Measurements from ENCODE around the gene ANOS1.

ANOS1 gene

GRCh38 chrX:8683687-8684086, 48.2 kb downstream of the ANOS1 start:
- no peak for TF ChIP-seq CTCF (IDR thresholded peaks at IDR 0.05; ENCODE audit: borderline replicate concordance, insufficient read depth, low read depth, low read length)
- no peak overlapping the region for H3K4me3 ChIP-seq (ENCODE audit: low read depth, low read length)

- TF ChIP-seq CTCF (IDR thresholded peaks at IDR 0.05; ENCODE audit: borderline replicate concordance, insufficient read depth, low read depth, low read length) = no peak
- no peak overlapping the region for H3K4me3 ChIP-seq (ENCODE audit: low read depth, low read length)
Measured at GRCh38 chrX:8679550-8679949, 52.4 kb downstream of the ANOS1 start.

- H3K4me3 ChIP-seq (ENCODE audit: low read depth, low read length) = no peak overlapping the region
- no peak for TF ChIP-seq CTCF (IDR thresholded peaks at IDR 0.05; ENCODE audit: borderline replicate concordance, insufficient read depth, low read depth, low read length)
Measured at GRCh38 chrX:8675006-8675630, 56.8 kb downstream of the ANOS1 start.

GRCh38 chrX:8673201-8673600, 58.7 kb downstream of the ANOS1 start:
- TF ChIP-seq CTCF (IDR thresholded peaks at IDR 0.05; ENCODE audit: borderline replicate concordance, insufficient read depth, low read depth, low read length) = no peak
- H3K4me3 ChIP-seq (ENCODE audit: low read depth, low read length) = no peak overlapping the region

- no peak overlapping the region for H3K4me3 ChIP-seq (ENCODE audit: low read depth, low read length)
- TF ChIP-seq CTCF (IDR thresholded peaks at IDR 0.05; ENCODE audit: borderline replicate concordance, insufficient read depth, low read depth, low read length) = no peak
Measured at GRCh38 chrX:8672176-8672575, 59.8 kb downstream of the ANOS1 start.

GRCh38 chrX:8668813-8669212, 63.1 kb downstream of the ANOS1 start:
- no peak for TF ChIP-seq CTCF (IDR thresholded peaks at IDR 0.05; ENCODE audit: borderline replicate concordance, insufficient read depth, low read depth, low read length)
- no peak overlapping the region for H3K4me3 ChIP-seq (ENCODE audit: low read depth, low read length)

GRCh38 chrX:8663325-8663724, 68.6 kb downstream of the ANOS1 start:
- TF ChIP-seq CTCF (IDR thresholded peaks at IDR 0.05; ENCODE audit: borderline replicate concordance, insufficient read depth, low read depth, low read length) = no peak
- H3K4me3 ChIP-seq (ENCODE audit: low read depth, low read length) = no peak overlapping the region
